PFSK-1 (cell line): Measurements from ENCODE around the gene PSEN2.

ENCODE experiments used
- FOXP2 ChIP-seq: optimal IDR thresholded peaks from 2 replicates; pipeline ENCODE3; 2011; ENCODE audit warnings: borderline replicate concordance, control low read depth, inconsistent platforms; ENCODE audit not compliant: insufficient read depth; ENCODE audit errors: extremely low read length, extremely low read depth
- POLR2AphosphoS5 ChIP-seq: IDR thresholded peaks from 2 replicates; pipeline ENCODE4 v1.6.1; 2012; ENCODE audit warnings: low read depth, mild to moderate bottlenecking, control low read depth, low read length, moderate library complexity
- SIN3A ChIP-seq: IDR thresholded peaks from 2 replicates; pipeline ENCODE4 v1.6.1; 2012; ENCODE audit warnings: mild to moderate bottlenecking, low read length, moderate library complexity, borderline replicate concordance; ENCODE audit not compliant: insufficient read depth
- TAF1 ChIP-seq: IDR thresholded peaks from 2 replicates; pipeline ENCODE4 v1.6.1; 2012; ENCODE audit warnings: low read length, control low read depth, borderline replicate concordance; ENCODE audit not compliant: insufficient read depth
- TF ChIP-seq, protein P1 (sequence below), 2 experiments: IDR thresholded peaks; 2 replicates each; pipeline versions ENCODE4 v1.6.1 to v1.8.0; 2011 to 2012; ENCODE audit warnings: low read depth in 2 of 2, low read length in 2 of 2, control low read depth in 1 of 2, inconsistent platforms in 1 of 2, mild to moderate bottlenecking in 1 of 2, moderate library complexity in 1 of 2; ENCODE audit not compliant: insufficient read depth in 1 of 2

DNA sequence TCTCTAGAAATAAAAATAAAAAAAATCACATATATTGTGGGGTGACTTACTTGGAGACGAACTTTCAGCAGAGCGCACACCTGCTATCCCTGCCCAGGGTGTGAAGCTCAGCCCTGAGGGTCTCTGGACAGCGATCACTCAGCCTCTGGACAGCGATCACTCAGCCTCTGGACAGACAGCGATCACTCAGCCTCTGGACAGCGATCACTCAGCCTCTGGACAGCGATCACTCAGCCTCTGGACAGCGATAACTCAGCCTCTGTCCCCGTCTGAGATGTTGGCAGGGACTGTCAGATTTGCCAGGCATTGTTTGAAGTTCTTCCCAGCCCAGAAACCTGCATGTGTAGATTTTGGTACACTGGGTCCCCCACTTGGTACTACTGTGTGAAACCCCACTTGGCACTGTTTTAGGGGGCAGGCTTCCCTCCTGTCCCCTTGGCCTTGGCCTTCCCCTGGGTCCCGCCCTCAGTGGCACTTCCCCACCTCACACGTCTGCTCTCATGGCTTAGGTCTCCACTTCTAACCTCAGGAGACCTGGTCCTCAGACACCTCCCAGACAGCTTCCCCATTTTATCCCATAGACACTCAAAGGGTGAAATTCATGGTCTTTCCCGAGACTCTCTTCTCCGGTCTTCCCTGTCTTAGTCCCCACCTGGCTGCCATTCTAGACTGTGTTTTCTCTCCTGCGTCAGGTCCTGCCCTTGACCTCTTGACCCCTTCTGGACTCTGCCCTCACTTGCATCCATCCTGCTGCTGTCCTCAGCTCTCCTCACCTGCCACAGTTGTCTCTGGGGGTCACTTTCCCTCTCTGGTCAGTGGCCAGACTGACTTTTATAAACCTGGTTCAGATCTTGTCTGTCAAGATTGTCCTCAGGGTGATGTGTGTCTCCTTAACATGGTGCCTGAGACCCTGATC lies 10.2 kb downstream of the PSEN2 start:
- no peak for TF ChIP-seq POLR2AphosphoS5
- TF ChIP-seq, protein P1, sequence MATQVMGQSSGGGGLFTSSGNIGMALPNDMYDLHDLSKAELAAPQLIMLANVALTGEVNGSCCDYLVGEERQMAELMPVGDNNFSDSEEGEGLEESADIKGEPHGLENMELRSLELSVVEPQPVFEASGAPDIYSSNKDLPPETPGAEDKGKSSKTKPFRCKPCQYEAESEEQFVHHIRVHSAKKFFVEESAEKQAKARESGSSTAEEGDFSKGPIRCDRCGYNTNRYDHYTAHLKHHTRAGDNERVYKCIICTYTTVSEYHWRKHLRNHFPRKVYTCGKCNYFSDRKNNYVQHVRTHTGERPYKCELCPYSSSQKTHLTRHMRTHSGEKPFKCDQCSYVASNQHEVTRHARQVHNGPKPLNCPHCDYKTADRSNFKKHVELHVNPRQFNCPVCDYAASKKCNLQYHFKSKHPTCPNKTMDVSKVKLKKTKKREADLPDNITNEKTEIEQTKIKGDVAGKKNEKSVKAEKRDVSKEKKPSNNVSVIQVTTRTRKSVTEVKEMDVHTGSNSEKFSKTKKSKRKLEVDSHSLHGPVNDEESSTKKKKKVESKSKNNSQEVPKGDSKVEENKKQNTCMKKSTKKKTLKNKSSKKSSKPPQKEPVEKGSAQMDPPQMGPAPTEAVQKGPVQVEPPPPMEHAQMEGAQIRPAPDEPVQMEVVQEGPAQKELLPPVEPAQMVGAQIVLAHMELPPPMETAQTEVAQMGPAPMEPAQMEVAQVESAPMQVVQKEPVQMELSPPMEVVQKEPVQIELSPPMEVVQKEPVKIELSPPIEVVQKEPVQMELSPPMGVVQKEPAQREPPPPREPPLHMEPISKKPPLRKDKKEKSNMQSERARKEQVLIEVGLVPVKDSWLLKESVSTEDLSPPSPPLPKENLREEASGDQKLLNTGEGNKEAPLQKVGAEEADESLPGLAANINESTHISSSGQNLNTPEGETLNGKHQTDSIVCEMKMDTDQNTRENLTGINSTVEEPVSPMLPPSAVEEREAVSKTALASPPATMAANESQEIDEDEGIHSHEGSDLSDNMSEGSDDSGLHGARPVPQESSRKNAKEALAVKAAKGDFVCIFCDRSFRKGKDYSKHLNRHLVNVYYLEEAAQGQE (IDR thresholded peaks at IDR 0.05; ENCODE audit: insufficient read depth in 1 of 2, low read depth in 2 of 2, low read length in 2 of 2) = peak; percentile 74 to 91
- no peak for TF ChIP-seq TAF1
- no peak for TF ChIP-seq FOXP2
- no peak for TF ChIP-seq SIN3A
